ENCODE data around the gene FGFRL1. TPM values are rescaled to one million over a fixed set of nuclear protein-coding genes. Genes with fewer than 3 reads are reported as not detected.

Gene FGFRL1
- total RNA-seq, 1 experiment from 2014 or later, result 30.4 TPM

- no peak for DNase-seq (ENCODE audit: low spot score)
- peaks cover 6% of the 10 kb centered on the region for H3K27me3 ChIP-seq (replicated peaks; ENCODE audit: insufficient read depth, low read depth, low read length, poor library complexity)
- no TSS peak for BruUV-seq (replicated peaks)
- intact Hi-C loops (cut with micrococcal nuclease; ENCODE audit: unreplicated experiment), result no loop called here
- H3K27ac ChIP-seq (ENCODE audit: low read depth, low read length, poor library complexity, severe bottlenecking), result no peak overlapping the region
- H3K9me3 ChIP-seq (ENCODE audit: low read depth, low read length, poor library complexity, severe bottlenecking), result no peaks in the 10 kb centered on the region
- H3K36me3 ChIP-seq (ENCODE audit: insufficient read depth, low read length, poor library complexity, severe bottlenecking), result no peaks in the 10 kb centered on the region
- CTCF ChIA-PET, result no interaction called here
- H3K4me3 ChIP-seq (ENCODE audit: low read depth, low read length, poor library complexity, severe bottlenecking), result no peak overlapping the region
- no peak for TF ChIP-seq CTCF (conservative IDR thresholded peaks at IDR 0.05; ENCODE audit: low read depth, low read length)
- no peak for TF ChIP-seq EZH2 (IDR thresholded peaks at IDR 0.05; ENCODE audit: borderline replicate concordance, low read depth, low read length, poor library complexity, severe bottlenecking)
- POLR2A ChIA-PET (ENCODE audit: low non-redundant PET), result no interaction called here
- no peaks in the 10 kb centered on the region for H3K4me1 ChIP-seq (ENCODE audit: insufficient read depth, low read length, poor library complexity, severe bottlenecking)
Measured at GRCh38 chr4:1038948-1039492, 27.6 kb downstream of the FGFRL1 start.

GRCh38 chr4:1039493-1040343, 28.3 kb downstream of the FGFRL1 start:
- Histone ChIP-seq H3K4me3 (ENCODE audit: low read depth, low read length, poor library complexity, severe bottlenecking) (no peak overlapping the region), H3K36me3 (ENCODE audit: insufficient read depth, low read length, poor library complexity, severe bottlenecking) (no peaks in the 10 kb centered on the region), H3K27ac (ENCODE audit: low read depth, low read length, poor library complexity, severe bottlenecking) (no peak overlapping the region), H3K27me3 (replicated peaks; ENCODE audit: insufficient read depth, low read depth, low read length, poor library complexity) (peaks cover 13% of the 10 kb centered on the region), H3K9me3 (ENCODE audit: low read depth, low read length, poor library complexity, severe bottlenecking) (no peaks in the 10 kb centered on the region), H3K4me1 (ENCODE audit: insufficient read depth, low read length, poor library complexity, severe bottlenecking) (no peaks in the 10 kb centered on the region)
- intact Hi-C loops (cut with micrococcal nuclease; ENCODE audit: unreplicated experiment), result no loop called here
- no TSS peak for BruUV-seq (replicated peaks)
- DNase-seq (ENCODE audit: low spot score), result no peak
- CTCF ChIA-PET, result no interaction called here
- POLR2A ChIA-PET (ENCODE audit: low non-redundant PET), result no interaction called here
- TF ChIP-seq CTCF (conservative IDR thresholded peaks at IDR 0.05; ENCODE audit: low read depth, low read length), result no peak
- TF ChIP-seq EZH2 (IDR thresholded peaks at IDR 0.05; ENCODE audit: borderline replicate concordance, low read depth, low read length, poor library complexity, severe bottlenecking), result no peak

GRCh38 chr4:1040344-1041146, 29.1 kb downstream of the FGFRL1 start:
- ChIA-PET POLR2A (ENCODE audit: low non-redundant PET) (no interaction called here), CTCF (no interaction called here)
- intact Hi-C loops (cut with micrococcal nuclease; ENCODE audit: unreplicated experiment), result no loop called here
- DNase-seq (ENCODE audit: low spot score), result no peak
- peaks cover 21% of the 10 kb centered on the region for H3K27me3 ChIP-seq (replicated peaks; ENCODE audit: insufficient read depth, low read depth, low read length, poor library complexity)
- H3K4me1 ChIP-seq (ENCODE audit: insufficient read depth, low read length, poor library complexity, severe bottlenecking), result no peaks in the 10 kb centered on the region
- no peaks in the 10 kb centered on the region for H3K9me3 ChIP-seq (ENCODE audit: low read depth, low read length, poor library complexity, severe bottlenecking)
- H3K4me3 ChIP-seq (ENCODE audit: low read depth, low read length, poor library complexity, severe bottlenecking), result no peak overlapping the region
- H3K27ac ChIP-seq (ENCODE audit: low read depth, low read length, poor library complexity, severe bottlenecking), result no peak overlapping the region
- no peaks in the 10 kb centered on the region for H3K36me3 ChIP-seq (ENCODE audit: insufficient read depth, low read length, poor library complexity, severe bottlenecking)
- TF ChIP-seq EZH2 (IDR thresholded peaks at IDR 0.05; ENCODE audit: borderline replicate concordance, low read depth, low read length, poor library complexity, severe bottlenecking) (no peak), CTCF (conservative IDR thresholded peaks at IDR 0.05; ENCODE audit: low read depth, low read length) (no peak)
- BruUV-seq (replicated peaks), result no TSS peak
